D721Med (cell line): ENCODE data around the gene DHFR2.
"Not testable (repeated sequence)": the region's sequence is repeated elsewhere in the genome, so short reads cannot be mapped to it uniquely, and the experiment has no call there.

Experiments
- DNase-seq: peaks from one replicate; pipeline ENCODE4 v3.0.0; 2011; ENCODE audit warnings: low spot score; ENCODE audit not compliant: insufficient read length
- FAIRE-seq: peaks from 2 replicates; lab custom pipeline; 2011; peaks lifted over from hg19 to GRCh38; lab: Jason Lieb, UNC
- TF ChIP-seq, protein P1 (sequence below): IDR thresholded peaks from 2 replicates; pipeline ENCODE4 v1.5.1; 2012; ENCODE audit warnings: mild to moderate bottlenecking, control low read depth; ENCODE audit not compliant: insufficient read depth; ENCODE audit errors: missing control alignments

DHFR2 gene

DNA sequence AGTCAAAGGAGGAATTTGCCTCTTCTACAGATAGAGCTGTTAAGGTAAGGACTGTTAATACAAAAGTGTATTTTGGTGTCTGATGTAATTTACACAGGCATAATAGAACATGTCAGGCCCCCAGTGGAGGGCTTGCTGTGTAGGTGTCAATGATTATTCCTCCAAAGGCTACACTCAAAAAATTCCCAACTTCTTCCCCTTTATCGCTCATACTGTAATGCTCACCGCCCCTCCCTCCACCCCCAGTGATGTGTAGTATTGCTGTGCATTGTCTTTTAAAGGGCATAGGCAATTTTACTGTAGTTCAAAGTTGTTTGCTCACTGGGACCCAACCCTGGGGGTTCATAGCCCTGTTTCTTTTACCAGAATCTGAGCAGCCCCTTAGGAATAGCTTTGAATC is 32.4 kb upstream of the DHFR2 start:
- FAIRE-seq: no peak
- DNase-seq: no peak
- TF ChIP-seq, protein P1, sequence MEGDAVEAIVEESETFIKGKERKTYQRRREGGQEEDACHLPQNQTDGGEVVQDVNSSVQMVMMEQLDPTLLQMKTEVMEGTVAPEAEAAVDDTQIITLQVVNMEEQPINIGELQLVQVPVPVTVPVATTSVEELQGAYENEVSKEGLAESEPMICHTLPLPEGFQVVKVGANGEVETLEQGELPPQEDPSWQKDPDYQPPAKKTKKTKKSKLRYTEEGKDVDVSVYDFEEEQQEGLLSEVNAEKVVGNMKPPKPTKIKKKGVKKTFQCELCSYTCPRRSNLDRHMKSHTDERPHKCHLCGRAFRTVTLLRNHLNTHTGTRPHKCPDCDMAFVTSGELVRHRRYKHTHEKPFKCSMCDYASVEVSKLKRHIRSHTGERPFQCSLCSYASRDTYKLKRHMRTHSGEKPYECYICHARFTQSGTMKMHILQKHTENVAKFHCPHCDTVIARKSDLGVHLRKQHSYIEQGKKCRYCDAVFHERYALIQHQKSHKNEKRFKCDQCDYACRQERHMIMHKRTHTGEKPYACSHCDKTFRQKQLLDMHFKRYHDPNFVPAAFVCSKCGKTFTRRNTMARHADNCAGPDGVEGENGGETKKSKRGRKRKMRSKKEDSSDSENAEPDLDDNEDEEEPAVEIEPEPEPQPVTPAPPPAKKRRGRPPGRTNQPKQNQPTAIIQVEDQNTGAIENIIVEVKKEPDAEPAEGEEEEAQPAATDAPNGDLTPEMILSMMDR: no peak

DNA sequence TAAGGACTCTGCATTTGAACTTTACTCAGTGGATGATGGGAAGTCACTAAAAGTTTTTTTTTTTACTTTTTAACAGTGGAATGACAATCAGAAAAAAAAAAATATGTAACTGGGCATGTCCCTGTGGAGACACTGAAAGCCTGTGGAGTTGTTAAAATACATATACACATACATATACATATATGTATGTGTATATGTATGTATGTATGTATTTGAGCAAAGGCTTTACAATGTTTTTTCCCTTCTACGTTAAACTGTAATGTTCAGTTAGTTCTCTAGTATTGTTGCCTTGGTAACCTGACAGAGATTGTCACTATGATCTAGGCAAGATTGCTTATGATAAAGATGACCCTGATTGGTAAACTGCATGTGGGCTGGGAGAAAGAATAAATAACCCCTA is 30.4 kb upstream of the DHFR2 start:
- FAIRE-seq: no peak
- no peak for DNase-seq
- TF ChIP-seq, protein P1: no peak

DNA sequence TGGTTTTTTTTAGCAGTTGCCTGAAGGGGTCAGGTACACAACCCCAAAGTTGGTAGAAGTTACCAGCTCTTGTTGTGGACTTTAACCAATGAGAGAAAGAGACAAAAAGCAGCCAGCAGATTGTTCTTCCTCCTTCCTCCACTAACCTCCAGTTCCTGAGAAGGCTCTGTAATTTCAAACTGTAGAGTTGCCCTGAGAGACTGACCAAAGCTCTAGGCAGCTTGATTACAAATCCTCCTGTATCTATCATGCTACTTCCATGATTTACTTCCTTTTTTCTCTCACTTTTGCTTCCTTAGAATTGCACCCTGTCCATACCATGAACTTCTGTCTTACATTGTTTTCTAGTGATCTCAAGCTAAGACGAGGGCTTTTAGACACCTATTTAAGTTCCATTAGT is 29.4 kb upstream of the DHFR2 start:
- TF ChIP-seq, protein P1: no peak
- no peak for FAIRE-seq
- no peak for DNase-seq

DNA sequence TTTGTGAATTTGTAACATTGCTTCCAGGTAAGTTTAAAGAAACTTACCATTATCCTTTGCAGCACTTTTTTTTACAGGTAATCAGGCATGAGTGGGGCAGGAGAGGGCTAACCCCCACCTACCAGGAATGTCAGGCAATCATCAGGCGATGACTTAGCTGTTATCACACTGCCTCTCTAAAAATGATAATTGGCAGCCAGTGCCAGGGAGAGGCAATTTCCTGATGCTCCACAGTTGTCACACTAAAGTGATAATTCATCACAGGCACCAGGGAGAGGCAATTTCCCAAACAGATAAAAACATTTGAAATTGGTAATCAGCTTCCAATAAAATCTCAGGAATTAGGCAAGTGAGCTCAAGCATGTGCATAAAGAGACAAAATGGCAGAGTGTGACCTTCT is 26.4 kb upstream of the DHFR2 start:
- no peak for DNase-seq
- FAIRE-seq: no peak
- TF ChIP-seq, protein P1: no peak

DNA sequence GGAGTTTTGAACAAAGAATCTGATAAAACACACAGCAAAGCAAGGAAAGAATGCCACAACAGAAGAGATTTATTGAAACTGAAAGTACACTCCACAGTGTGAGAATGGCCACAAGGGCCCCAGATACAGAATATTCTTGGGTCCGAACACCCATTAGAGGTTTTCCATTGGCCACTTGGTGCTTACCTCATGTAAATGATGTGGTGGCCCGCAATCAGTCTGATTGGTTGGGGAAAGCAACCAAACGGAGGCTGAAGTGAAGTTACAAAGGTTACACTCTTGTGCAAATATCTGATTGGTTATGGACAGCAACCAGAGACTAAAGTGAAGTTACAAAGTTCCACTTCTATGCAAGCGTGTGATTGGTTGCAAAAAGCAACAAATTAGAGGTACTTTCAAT is 20.5 kb upstream of the DHFR2 start:
- FAIRE-seq (no peak), DNase-seq (no peak)
- TF ChIP-seq, protein P1: no peak

DNA sequence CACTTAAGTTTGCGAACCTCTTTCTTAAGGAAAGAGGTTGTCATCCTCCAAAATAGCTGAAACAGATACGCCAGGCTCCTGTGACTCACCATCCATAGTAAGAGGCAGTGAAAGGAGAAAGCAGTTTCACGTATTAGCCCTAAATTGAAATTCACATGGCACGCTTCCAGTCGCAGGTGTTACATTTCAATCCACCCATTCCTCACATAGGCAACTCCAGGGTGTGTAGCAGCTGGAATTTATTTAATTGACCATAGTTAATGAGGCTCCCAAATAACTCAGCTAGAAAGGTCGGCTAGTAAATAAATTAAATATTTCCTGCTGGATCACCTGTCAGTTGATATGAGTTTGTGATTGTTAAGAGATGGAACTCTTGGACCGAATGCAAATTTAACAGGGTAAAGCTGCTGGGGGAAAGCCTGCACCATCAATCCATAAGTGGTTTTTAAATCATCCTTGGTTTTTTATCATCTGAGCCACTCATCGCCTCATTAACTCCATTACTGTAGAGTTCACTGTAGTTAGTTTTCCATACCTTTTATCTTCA is 19.7 kb upstream of the DHFR2 start:
- no peak for DNase-seq
- no peak for FAIRE-seq
- TF ChIP-seq, protein P1: no peak

DNA sequence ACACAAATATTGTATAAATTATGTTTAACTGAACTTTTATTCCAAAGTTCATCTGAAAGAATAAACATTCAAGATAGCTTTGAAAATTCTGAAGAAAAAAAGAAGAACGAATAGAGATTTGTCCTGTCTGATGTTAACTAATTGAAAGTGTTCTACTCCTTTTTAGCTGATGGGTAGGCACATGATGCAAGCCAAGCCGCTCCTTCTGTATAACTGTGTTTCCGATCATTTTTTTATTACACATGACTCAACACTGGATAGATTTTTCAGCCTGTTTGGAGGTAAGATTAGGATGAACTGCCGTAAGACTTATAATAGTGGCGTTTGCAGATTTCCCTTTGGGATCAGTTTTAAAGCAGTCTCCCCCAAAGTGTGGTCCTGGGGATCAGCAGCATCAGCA is 19.2 kb upstream of the DHFR2 start:
- TF ChIP-seq, protein P1: no peak
- no peak for DNase-seq
- FAIRE-seq: no peak

DNA sequence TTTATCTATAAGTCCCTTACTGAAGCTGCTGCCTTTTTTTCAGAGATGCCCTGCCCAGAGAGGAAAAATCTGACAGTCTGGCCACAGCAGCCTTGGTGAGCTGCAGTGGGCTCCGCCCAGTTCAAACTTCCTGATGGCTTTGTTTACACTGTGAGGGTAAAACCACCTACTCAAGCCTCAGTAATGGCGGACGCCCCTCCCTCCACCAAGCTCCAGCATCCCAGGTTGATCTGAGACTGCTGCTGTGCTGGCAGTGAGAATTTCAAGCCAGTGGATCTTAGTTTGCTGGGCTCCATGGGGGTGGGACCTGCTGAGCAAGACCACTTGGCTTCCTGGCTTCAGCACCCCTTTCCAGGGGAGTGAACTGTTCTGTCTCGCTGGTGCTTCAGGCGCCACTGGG is 17.8 kb upstream of the DHFR2 start:
- FAIRE-seq, DNase-seq: not testable (repeated sequence)
